Upper lobe of left lung (tissue), 6 donors: ENCODE data around the gene LSM3. TPM values are rescaled to one million over a fixed set of nuclear protein-coding genes. Genes with fewer than 3 reads are reported as not detected.

Source experiments
- ATAC-seq, 2 donors: fragments of 200-7000 bp; cut with Tn5 transposase; one replicate each; pipeline ENCODE4 v1.9.1; 2022; ENCODE audit warnings: mild to moderate bottlenecking in 2 of 2, moderate library complexity in 2 of 2; ENCODE audit not compliant: low FRiP score in 2 of 2
- DNase-seq, 2 donors: peaks; one replicate each; pipeline ENCODE4 v3.0.0-alpha.2; 2019 to 2020
- H3K27ac ChIP-seq, 4 donors: fragments of 200-600 bp; sonication (generic); one replicate each; pipeline ENCODE4 v1.5.1; 2016 to 2019
- H3K27me3 ChIP-seq, 4 donors: fragments of 200-600 bp; sonication (generic); one replicate each; pipeline ENCODE4 v1.5.1; 2017 to 2019
- H3K36me3 ChIP-seq, 4 donors: fragments of 200-600 bp; sonication (generic); one replicate each; pipeline ENCODE4 v1.5.1; 2016 to 2019
- H3K4me1 ChIP-seq, 4 donors: fragments of 200-600 bp; sonication (generic); one replicate each; pipeline ENCODE4 v1.5.1; 2018 to 2019
- H3K4me3 ChIP-seq, 4 donors: fragments of 200-600 bp; sonication (generic); one replicate each; pipeline ENCODE4 v1.5.1; 2017 to 2019; ENCODE audit warnings: mild to moderate bottlenecking in 2 of 4, moderate library complexity in 1 of 4
- H3K9me3 ChIP-seq, 4 donors: fragments of 200-600 bp; sonication (generic); one replicate each; pipeline ENCODE4 v1.5.1; 2018 to 2019
- EP300 ChIP-seq, 4 donors: sonication (generic); formaldehyde crosslinking; IDR thresholded peaks; one replicate each; pipeline ENCODE4 v1.5.1; 2017; ENCODE audit warnings: antibody characterized with exemption in 4 of 4, control low read depth in 2 of 4
- POLR2A ChIP-seq, 4 donors: fragments of 450-650 bp; IDR thresholded peaks; one replicate each; pipeline ENCODE4 v1.5.1; 2016 to 2017; ENCODE audit warnings: antibody characterized with exemption in 4 of 4, mild to moderate bottlenecking in 2 of 4
- POLR2AphosphoS5 ChIP-seq, 2 donors: sonication (generic); formaldehyde crosslinking; IDR thresholded peaks; one replicate each; pipeline ENCODE4 v1.5.1; 2017; ENCODE audit warnings: antibody characterized with exemption in 2 of 2
- WGBS, 2 donors: methylation state at CpG; one replicate each; pipeline ENCODE4 v1.1.5; 2017 to 2018; 5-methylcytosine and 5-hydroxymethylcytosine counted together
- total RNA-seq, 6 donors: library from RNA; depleted of rRNA in 4 of 6; stranded (reverse); fragments of >200 nt in 4 of 6; gene quantifications; one replicate each; pipeline versions ENCODE4 v1.1.0 to v1.2.1, GENCODE V29; 2016 to 2021
- TF ChIP-seq, protein P1 (sequence below), 6 experiments: fragments of 450-650 bp in 4 of 6; fragments of 200-600 bp in 2 of 6; sonication (generic) in 2 of 6; IDR thresholded peaks; one replicate each; pipeline ENCODE4 v1.5.1; 2016 to 2019; ENCODE audit warnings: antibody characterized with exemption in 6 of 6
- donor health status: DM: no; HTN: no; CAD: no; lungs with moderate emphysema.
- donor health status: DM: no; HTN: yes; CAD: no; lungs with severe emphysema.

Gene LSM3
- 10 to 100 TPM in 1 of 6 donors, 1 to 10 TPM in 5; 2.1 to 10.3 (median 8.6) TPM for total RNA-seq

DNA sequence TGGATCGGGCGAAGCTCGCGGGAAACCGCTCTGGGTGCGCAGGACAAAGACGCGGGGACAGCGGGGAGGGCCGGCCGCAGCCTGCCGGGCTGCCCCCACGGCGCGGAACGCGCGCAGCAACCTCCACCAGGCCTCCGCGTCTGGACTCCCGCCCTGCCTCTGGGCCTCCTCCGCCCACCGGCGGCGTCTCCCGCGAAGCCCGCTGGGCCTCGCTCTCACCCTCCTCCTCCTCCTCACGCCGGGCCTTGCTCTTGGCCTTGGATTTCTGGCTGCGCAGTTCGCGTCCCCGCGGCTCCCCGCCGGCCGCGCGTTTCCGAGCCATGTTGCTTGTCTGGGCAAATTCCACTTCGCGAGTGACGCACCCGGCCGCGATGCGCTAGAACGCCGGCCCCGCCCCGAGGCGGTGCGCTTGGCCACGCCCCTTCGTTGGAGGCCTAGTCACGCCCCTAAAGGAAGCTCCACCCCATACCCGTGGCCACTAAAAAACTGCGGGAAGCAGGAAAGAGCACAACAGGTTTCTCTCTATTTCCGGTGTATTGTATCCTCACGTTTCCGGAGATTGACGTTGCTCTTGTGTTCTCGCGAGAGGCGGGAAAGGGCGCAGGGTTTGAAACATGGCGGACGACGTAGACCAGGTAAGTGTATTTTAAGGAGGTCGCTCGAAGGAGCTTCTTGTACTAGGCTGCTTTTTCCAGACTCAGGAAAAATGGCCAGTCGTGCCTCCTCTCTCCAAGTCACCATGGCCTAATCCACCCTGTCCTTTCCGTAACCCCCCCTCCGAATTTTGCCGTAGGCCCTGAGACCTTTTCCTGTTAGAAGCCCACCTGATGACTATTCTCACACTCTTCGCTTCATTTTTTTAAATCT is at the start of gene LSM3, which contains the start of gene XPC:
Gene LSM3 (plus strand): TSS at position 571 of the 867 bp plus-strand sequence. CDS start 44 bp downstream, at position 615.
Gene XPC (minus strand): TSS at position 355 of the 867 bp plus-strand sequence. CDS start 33 bp downstream, at position 322.
- Histone ChIP-seq H3K9me3 (no peaks in the 10 kb centered on the region), H3K27ac (peak within 1 kb of the TSS; percentile 94 to 99 (median 96)), H3K4me3 (peak within 1 kb of the TSS; percentile 63 to 89 (median 78)), H3K36me3 (peaks cover 6 to 18% (median 11%) of the 10 kb centered on the region in 4 donors), H3K27me3 (no peaks in the 10 kb centered on the region), H3K4me1 (peaks cover 16 to 51% (median 25%) of the 10 kb centered on the region in 4 donors)
- 0 to 1% methylated on average over 38 to 43 of the region's 78 CpGs for WGBS, 2 donors
- DNase-seq: peak; percentile 97 to 99
- peak; percentile 100 for ATAC-seq
- peak; percentile 95 to 98 for TF ChIP-seq POLR2AphosphoS5 (IDR thresholded peaks at IDR 0.05)
- TF ChIP-seq, protein P1, sequence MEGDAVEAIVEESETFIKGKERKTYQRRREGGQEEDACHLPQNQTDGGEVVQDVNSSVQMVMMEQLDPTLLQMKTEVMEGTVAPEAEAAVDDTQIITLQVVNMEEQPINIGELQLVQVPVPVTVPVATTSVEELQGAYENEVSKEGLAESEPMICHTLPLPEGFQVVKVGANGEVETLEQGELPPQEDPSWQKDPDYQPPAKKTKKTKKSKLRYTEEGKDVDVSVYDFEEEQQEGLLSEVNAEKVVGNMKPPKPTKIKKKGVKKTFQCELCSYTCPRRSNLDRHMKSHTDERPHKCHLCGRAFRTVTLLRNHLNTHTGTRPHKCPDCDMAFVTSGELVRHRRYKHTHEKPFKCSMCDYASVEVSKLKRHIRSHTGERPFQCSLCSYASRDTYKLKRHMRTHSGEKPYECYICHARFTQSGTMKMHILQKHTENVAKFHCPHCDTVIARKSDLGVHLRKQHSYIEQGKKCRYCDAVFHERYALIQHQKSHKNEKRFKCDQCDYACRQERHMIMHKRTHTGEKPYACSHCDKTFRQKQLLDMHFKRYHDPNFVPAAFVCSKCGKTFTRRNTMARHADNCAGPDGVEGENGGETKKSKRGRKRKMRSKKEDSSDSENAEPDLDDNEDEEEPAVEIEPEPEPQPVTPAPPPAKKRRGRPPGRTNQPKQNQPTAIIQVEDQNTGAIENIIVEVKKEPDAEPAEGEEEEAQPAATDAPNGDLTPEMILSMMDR (IDR thresholded peaks at IDR 0.05): peak in 2 of 6 experiments; percentile 17 to 37
- TF ChIP-seq POLR2A (IDR thresholded peaks at IDR 0.05): peak in 3 of 4 donors; percentile 98 to 99 (median 98)
- TF ChIP-seq EP300 (IDR thresholded peaks at IDR 0.05): peak in 1 of 4 donors; percentile 70

DNA sequence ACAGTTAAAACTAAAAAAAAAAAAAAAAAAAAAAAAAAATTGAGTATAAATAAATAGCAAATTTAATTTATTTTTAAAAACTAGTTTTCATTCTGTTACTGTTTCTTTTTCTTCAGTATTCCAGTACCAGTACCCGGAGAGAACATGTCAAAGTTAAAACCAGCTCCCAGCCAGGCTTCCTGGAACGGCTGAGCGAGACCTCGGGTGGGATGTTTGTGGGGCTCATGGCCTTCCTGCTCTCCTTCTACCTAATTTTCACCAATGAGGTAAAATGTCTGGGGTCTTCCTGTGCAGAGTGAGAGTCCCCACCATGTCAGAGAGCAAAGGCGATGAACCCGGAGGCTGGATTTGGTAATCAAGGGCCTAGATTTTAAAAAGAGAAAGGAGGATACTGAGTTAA is 49.3 kb upstream of the LSM3 start:
- ATAC-seq: no peak
- WGBS, 2 donors: 94 to 97% methylated on average over 6 of the region's 6 CpGs
- Histone ChIP-seq H3K9me3 (no peaks in the 10 kb centered on the region), H3K36me3 (peaks cover 41 to 64% (median 53%) of the 10 kb centered on the region in 4 donors), H3K27ac (no peak overlapping the region), H3K4me1 (peaks cover 21 to 24% (median 23%) of the 10 kb centered on the region in 4 donors), H3K4me3 (no peak overlapping the region), H3K27me3 (no peaks in the 10 kb centered on the region)
- no peak for DNase-seq
- TF ChIP-seq, protein P1 (IDR thresholded peaks at IDR 0.05): no peak
- TF ChIP-seq POLR2AphosphoS5 (IDR thresholded peaks at IDR 0.05): no peak
- no peak for TF ChIP-seq EP300 (IDR thresholded peaks at IDR 0.05)

DNA sequence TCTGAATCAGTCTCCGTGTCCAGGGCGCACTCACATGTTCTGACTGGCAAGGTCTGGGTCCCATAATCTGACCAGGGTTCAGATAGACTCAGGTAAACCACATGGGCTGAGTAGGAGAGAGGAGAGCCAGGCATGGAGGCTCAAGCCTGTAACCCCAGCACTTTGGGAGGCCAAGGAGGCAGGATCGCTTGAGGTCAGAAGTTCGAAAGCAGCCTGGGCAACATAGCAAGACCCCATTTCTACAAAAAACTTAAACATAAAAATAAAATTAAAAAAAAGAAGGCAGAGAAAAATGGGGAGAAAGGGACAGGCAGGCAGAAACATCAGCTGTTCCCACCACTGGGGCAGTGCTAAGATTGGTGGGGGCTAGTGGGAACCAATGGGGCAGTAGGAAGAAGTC is 48.4 kb upstream of the LSM3 start:
- TF ChIP-seq POLR2A (IDR thresholded peaks at IDR 0.05): no peak
- TF ChIP-seq POLR2AphosphoS5 (IDR thresholded peaks at IDR 0.05): no peak
- TF ChIP-seq, protein P1 (IDR thresholded peaks at IDR 0.05): no peak
- TF ChIP-seq EP300 (IDR thresholded peaks at IDR 0.05): no peak
- Histone ChIP-seq H3K4me1 (peaks cover 21 to 23% (median 23%) of the 10 kb centered on the region in 4 donors), H3K36me3 (peaks cover 48 to 73% (median 62%) of the 10 kb centered on the region in 4 donors), H3K4me3 (no peak overlapping the region), H3K27me3 (no peaks in the 10 kb centered on the region), H3K27ac (no peak overlapping the region), H3K9me3 (no peaks in the 10 kb centered on the region)
- DNase-seq (no peak), ATAC-seq (no peak)
- 91 to 99% methylated on average over 4 of the region's 4 CpGs for WGBS, 2 donors

DNA sequence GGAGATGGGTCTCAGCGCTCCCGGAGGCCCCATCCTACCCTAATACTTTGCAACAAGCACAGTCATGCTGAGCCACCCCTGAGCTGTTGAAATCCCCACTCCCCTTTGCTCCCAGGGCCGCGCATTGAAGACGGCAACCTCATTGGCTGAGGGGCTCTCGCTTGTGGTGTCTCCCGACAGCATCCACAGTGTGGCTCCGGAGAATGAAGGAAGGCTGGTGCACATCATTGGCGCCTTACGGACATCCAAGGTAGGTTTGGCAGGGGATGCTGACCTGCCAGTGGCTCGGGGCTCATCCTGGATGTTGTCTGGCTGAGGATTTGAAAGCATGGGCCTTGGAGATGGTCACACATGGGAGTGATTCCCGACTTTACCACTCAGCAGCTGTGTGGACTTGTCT is 47.9 kb upstream of the LSM3 start:
- no peak for ATAC-seq

DNA sequence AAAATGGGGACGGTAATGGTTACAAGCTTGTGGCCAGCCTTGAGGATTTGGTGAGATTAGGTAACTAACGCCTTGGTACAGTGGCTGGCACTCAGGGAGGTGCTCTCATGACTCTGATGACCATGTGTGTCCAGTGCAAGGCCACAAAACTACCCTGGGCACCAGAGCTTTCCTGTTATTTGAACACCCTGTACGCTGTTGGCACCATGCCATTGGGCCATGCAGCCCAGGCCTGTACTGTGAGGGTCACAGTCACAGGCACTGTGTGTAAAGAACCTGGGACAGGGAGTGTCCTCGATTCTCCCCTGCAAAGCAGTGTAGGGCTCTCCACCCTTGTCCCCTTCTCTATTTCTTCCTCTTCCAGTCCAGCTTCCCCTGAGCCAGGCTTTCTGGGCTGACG is 47.5 kb upstream of the LSM3 start:
- Histone ChIP-seq H3K4me3 (no peak overlapping the region), H3K36me3 (peaks cover 54 to 82% (median 71%) of the 10 kb centered on the region in 4 donors), H3K27me3 (no peaks in the 10 kb centered on the region), H3K27ac (no peak overlapping the region), H3K9me3 (no peaks in the 10 kb centered on the region), H3K4me1 (peaks cover 16 to 19% (median 17%) of the 10 kb centered on the region in 4 donors)
- ATAC-seq (no peak), DNase-seq (no peak)
- TF ChIP-seq POLR2A (IDR thresholded peaks at IDR 0.05) (no peak), EP300 (IDR thresholded peaks at IDR 0.05) (no peak), POLR2AphosphoS5 (IDR thresholded peaks at IDR 0.05) (no peak)
- TF ChIP-seq, protein P1 (IDR thresholded peaks at IDR 0.05): no peak
- 90 to 91% methylated on average over 4 to 5 of the region's 5 CpGs for WGBS, 2 donors

More for the DNA sequence above, 47.9 kb upstream of the LSM3 start:
- no peak for TF ChIP-seq POLR2AphosphoS5 (IDR thresholded peaks at IDR 0.05)
- no peaks in the 10 kb centered on the region for H3K27me3 ChIP-seq
- no peak for DNase-seq
- peaks cover 20 to 23% (median 21%) of the 10 kb centered on the region in 4 donors for H3K4me1 ChIP-seq
- no peak overlapping the region for H3K4me3 ChIP-seq
- 90 to 97% methylated on average over 9 to 11 of the region's 12 CpGs for WGBS, 2 donors
- no peaks in the 10 kb centered on the region for H3K9me3 ChIP-seq
- no peak overlapping the region for H3K27ac ChIP-seq
- H3K36me3 ChIP-seq: peaks cover 53 to 78% (median 67%) of the 10 kb centered on the region in 4 donors
